ENCODE measurements around the gene NUDT3.

- no peak for TF ChIP-seq EZH2phosphoT487 (IDR thresholded peaks at IDR 0.05; ENCODE audit: borderline replicate concordance, low read depth)
- TF ChIP-seq FOXM1 (IDR thresholded peaks at IDR 0.05; ENCODE audit: low read depth) = no peak
- TF ChIP-seq NFIC (IDR thresholded peaks at IDR 0.05; ENCODE audit: borderline replicate concordance) = no peak
- no peak for TF ChIP-seq CTCF (IDR thresholded peaks at IDR 0.05)
- TF ChIP-seq EP300 (IDR thresholded peaks at IDR 0.05; ENCODE audit: borderline replicate concordance in 1 of 2, low read depth in 1 of 2, low read length in 1 of 2) = no peak
- TF ChIP-seq REST (IDR thresholded peaks at IDR 0.05; ENCODE audit: low read depth, low read length) = no peak
These were observed 67.6 kb downstream of the NUDT3 start for GRCh38 chr6:34324738-34325444.
